ENCODE data around the gene C2orf76. TPM values are rescaled to one million over a fixed set of nuclear protein-coding genes. Genes with fewer than 3 reads are reported as not detected.

C2orf76 gene
- total and polyA plus RNA-seq, 2 of the 4 experiments (the other 2 are of a cell fraction): 10.6 to 12.6 TPM

DNA sequence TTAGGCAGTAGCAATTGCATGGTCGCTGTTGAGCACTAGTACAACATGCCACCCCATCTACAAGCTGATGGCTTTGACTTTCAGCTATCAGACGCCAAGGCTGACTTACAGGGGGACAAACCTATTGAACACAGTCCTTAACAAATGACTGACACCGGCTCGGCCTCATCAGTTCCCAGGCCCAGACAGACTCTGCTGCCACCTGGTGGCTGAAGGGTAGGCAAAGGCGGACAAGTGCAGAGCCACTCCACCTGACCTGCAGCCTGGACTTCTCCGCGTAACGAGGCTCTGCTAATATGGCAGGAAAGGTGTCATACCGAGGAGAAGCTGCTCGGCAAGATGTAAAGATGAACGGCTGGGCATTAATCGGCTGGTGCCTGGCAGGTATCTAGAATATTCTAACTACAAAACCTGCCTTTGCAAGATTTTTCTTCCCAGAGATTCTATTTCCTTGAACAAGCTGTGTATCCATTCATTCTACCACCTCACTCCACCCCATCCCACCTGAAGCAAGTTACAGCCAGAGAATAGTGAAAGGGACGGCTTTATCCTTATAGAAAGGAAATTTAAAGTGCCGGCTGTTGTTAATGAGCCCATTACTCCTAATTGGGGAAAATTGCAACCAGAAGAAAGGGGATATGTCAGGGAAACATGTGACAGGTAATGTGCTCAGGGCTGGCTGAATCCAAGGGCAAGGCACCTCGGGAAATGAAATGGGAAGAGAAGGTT lies 75.6 kb downstream of the C2orf76 start (continued):
- no peak for TF ChIP-seq POLR2A (IDR thresholded peaks at IDR 0.05; ENCODE audit: low read depth, low read length)

DNA sequence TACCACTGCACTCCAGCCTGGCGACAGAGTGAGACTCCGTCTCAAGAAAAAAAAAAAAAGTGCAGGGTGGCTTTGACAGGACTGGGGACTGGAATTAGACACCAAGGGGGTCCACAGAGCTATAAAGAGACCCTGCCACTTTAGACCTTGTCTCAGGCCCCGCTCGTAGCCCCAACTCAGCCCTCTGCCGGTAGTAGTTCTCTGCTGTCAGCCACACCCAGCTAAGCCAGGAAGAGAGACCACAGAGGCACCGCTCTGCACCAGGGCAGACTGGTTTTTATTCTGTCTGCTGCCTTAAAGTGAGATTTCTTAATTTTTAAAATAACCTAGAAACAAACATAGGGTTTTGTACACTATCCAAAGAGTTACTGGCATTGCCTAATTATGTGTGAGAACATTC lies 77.0 kb downstream of the C2orf76 start:
- Histone ChIP-seq H2BK5ac (ENCODE audit: low read depth, low read length, poor library complexity, severe bottlenecking) (no peak overlapping the region), H4K91ac (ENCODE audit: insufficient read depth, low read depth, low read length) (no peak overlapping the region), H2AK9ac (replicated peaks; ENCODE audit: low read depth, low read length, poor library complexity) (no peak overlapping the region), H4K5ac (ENCODE audit: low read depth, low read length) (no peak overlapping the region), H2BK120ac (ENCODE audit: low read depth, low read length) (no peak overlapping the region), H2BK15ac (ENCODE audit: low read depth, low read length) (no peak overlapping the region), H3K4me1 (ENCODE audit: control insufficient read depth, insufficient read depth, low read length) (no peaks in the 10 kb centered on the region), H4K8ac (ENCODE audit: low read depth in 2 of 2, low read length in 2 of 2) (no peak overlapping the region), H3K23ac (ENCODE audit: low read depth, low read length) (no peak overlapping the region), H3K79me1 (ENCODE audit: low read depth in 1 of 2, low read length in 2 of 2) (no peaks in the 10 kb centered on the region), H3K9me3 (ENCODE audit: control insufficient read depth, insufficient read depth, low read length) (no peaks in the 10 kb centered on the region), H3K4ac (ENCODE audit: low read depth, low read length) (no peak overlapping the region), H3K36me3 (ENCODE audit: control insufficient read depth, insufficient read depth, low read length) (no peaks in the 10 kb centered on the region), H3K4me2 (ENCODE audit: low read depth, low read length) (no peak overlapping the region), H3K27ac (ENCODE audit: insufficient read depth, low read length) (no peak overlapping the region), H3K4me3 (ENCODE audit: insufficient read depth, low read depth, low read length) (no peak overlapping the region), H3K14ac (replicated peaks; ENCODE audit: low read depth, low read length) (no peak overlapping the region), H3K56ac (ENCODE audit: extremely low read depth, insufficient read depth, low read length) (no peak overlapping the region), H2AK5ac (ENCODE audit: low read depth, low read length) (no peak overlapping the region), H3K9ac (ENCODE audit: low read depth, low read length) (no peak overlapping the region), H3K9me1 (ENCODE audit: insufficient read depth, low read length) (no peaks in the 10 kb centered on the region), H2BK20ac (ENCODE audit: low read depth, low read length) (no peak overlapping the region), H3K27me3 (ENCODE audit: control insufficient read depth, insufficient read depth, low read length) (no peaks in the 10 kb centered on the region; the same call in 1 of the 2 replicates), H4K20me1 (ENCODE audit: insufficient read depth, low read length) (no peaks in the 10 kb centered on the region), H2AFZ (replicated peaks; ENCODE audit: low read length, poor library complexity) (no peak overlapping the region), H3K18ac (ENCODE audit: low read depth, low read length) (no peak overlapping the region)
- in situ Hi-C loops (cut with MboI; ENCODE audit: low sequenced_read_pairs) (loop anchor here (5.0 to 10.0 kb wide), 2 partner anchors 265 to 407 kb away; no protein-coding TSS in a partner anchor), dilution Hi-C loops (cut with HindIII; ENCODE audit: low sequenced_read_pairs, unreplicated experiment) (no loop called here), intact Hi-C loops (cut with micrococcal nuclease) (no loop called here)
- ChIA-PET POLR2A (ENCODE audit: unreplicated experiment) (no interaction called here), CTCF (interaction anchor here (1.0 to 1.2 kb wide), 3 partner anchors 9 to 278 kb away, joined by 3 to 7 read pairs (median 4); no protein-coding TSS in a partner anchor)
- no TSS peak for BruUV-seq (replicated peaks)
- DNase-seq (no peak), ATAC-seq (ENCODE audit: low read depth) (no peak)
- WGBS, 2 experiments (ENCODE audit: extremely low coverage in 2 of 2, insufficient read length in 1 of 2): no CpG with 5 or more reads among the region's 6 CpGs
- TF ChIP-seq NFE2L2 (IDR thresholded peaks at IDR 0.05; ENCODE audit: low read depth, low read length) (no peak), CTCF (conservative IDR thresholded peaks at IDR 0.05; ENCODE audit: low read depth, low read length) (no peak), RFX5 (IDR thresholded peaks at IDR 0.05; ENCODE audit: low read depth, low read length) (no peak), RCOR1 (IDR thresholded peaks at IDR 0.05; ENCODE audit: insufficient replicate concordance, low read length) (no peak), RAD21 (IDR thresholded peaks at IDR 0.05; ENCODE audit: low read length) (no peak), FOS (IDR thresholded peaks at IDR 0.05; ENCODE audit: low read depth, low read length) (no peak), CHD1 (IDR thresholded peaks at IDR 0.05; ENCODE audit: low read depth, low read length) (no peak)
- TF ChIP-seq, protein P1, sequence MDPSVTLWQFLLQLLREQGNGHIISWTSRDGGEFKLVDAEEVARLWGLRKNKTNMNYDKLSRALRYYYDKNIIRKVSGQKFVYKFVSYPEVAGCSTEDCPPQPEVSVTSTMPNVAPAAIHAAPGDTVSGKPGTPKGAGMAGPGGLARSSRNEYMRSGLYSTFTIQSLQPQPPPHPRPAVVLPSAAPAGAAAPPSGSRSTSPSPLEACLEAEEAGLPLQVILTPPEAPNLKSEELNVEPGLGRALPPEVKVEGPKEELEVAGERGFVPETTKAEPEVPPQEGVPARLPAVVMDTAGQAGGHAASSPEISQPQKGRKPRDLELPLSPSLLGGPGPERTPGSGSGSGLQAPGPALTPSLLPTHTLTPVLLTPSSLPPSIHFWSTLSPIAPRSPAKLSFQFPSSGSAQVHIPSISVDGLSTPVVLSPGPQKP (IDR thresholded peaks at IDR 0.05; ENCODE audit: borderline replicate concordance, low read depth, low read length): no peak
